ENCODE data around the gene C6orf89.

C6orf89 gene

GRCh38 chr6:36874443-36875249 is 11.1 kb upstream of the C6orf89 start, which contains the start of gene PPIL1:
PPIL1 (minus strand) TSS chr6:36874803; CDS start chr6:36874772, 31 bp downstream.
- no CpG with 5 or more reads among the region's 54 CpGs for WGBS (ENCODE audit: extremely low coverage, insufficient coverage, low lambda C conversion rate)

GRCh38 chr6:36875250-36875633 is 10.5 kb upstream of the C6orf89 start:
- Histone ChIP-seq H2BK15ac (replicated peaks; ENCODE audit: low read depth) (no peak overlapping the region), H4K5ac (ENCODE audit: low read length) (no peak overlapping the region), H3K18ac (ENCODE audit: low read length) (no peak overlapping the region), H3K27me3 (ENCODE audit: insufficient read depth, low read length, poor library complexity) (no peaks in the 10 kb centered on the region), H2BK120ac (ENCODE audit: low read depth, low read length) (no peak overlapping the region), H3K36me3 (ENCODE audit: control insufficient read depth, insufficient read depth, low read length) (no peaks in the 10 kb centered on the region), H3K4ac (ENCODE audit: low read depth, low read length) (no peak overlapping the region), H3K9ac (ENCODE audit: low read length) (peak overlapping the region; percentile 73), H4K8ac (ENCODE audit: low read depth, low read length) (no peak overlapping the region), H2AK5ac (ENCODE audit: low read length) (no peak overlapping the region), H3K23ac (ENCODE audit: low read length) (no peak overlapping the region), H3K56ac (ENCODE audit: low read length) (peak overlapping the region; percentile 88), H3K4me2 (ENCODE audit: low read length) (peak overlapping the region; percentile 38), H3K79me2 (ENCODE audit: control insufficient read depth, insufficient read depth, low read length) (peaks cover 5% of the 10 kb centered on the region), H2BK5ac (ENCODE audit: low read length) (no peak overlapping the region), H3K4me3 (ENCODE audit: low read length) (no peak overlapping the region), H3K27ac (ENCODE audit: low read depth, low read length) (no peak overlapping the region), H3K4me1 (ENCODE audit: control insufficient read depth, low read depth, low read length) (no peaks in the 10 kb centered on the region), H3K79me1 (ENCODE audit: low read length) (no peaks in the 10 kb centered on the region)
- WGBS (ENCODE audit: extremely low coverage, insufficient coverage, low lambda C conversion rate) = no CpG with 5 or more reads among the region's 6 CpGs
- no peak for DNase-seq

More at GRCh38 chr6:36874443-36875249, 11.1 kb upstream of the C6orf89 start, which contains the start of gene PPIL1:
- Histone ChIP-seq H3K79me2 (ENCODE audit: control insufficient read depth, insufficient read depth, low read length) (peaks cover 5% of the 10 kb centered on the region), H3K18ac (ENCODE audit: low read length) (peak within 1 kb of the TSS; percentile 98), H4K5ac (ENCODE audit: low read length) (no peak within 1 kb of the TSS), H2BK5ac (ENCODE audit: low read length) (peak within 1 kb of the TSS; percentile 55), H3K4me3 (ENCODE audit: low read length) (peak within 1 kb of the TSS; percentile 54), H3K4me1 (ENCODE audit: control insufficient read depth, low read depth, low read length) (no peaks in the 10 kb centered on the region), H2AK5ac (ENCODE audit: low read length) (no peak within 1 kb of the TSS), H2BK15ac (replicated peaks; ENCODE audit: low read depth) (no peak within 1 kb of the TSS), H3K36me3 (ENCODE audit: control insufficient read depth, insufficient read depth, low read length) (no peaks in the 10 kb centered on the region), H3K27ac (ENCODE audit: low read depth, low read length) (peak within 1 kb of the TSS; percentile 59), H3K4me2 (ENCODE audit: low read length) (peak within 1 kb of the TSS; percentile 38), H3K79me1 (ENCODE audit: low read length) (no peaks in the 10 kb centered on the region), H3K4ac (ENCODE audit: low read depth, low read length) (peak within 1 kb of the TSS; percentile 77), H2BK120ac (ENCODE audit: low read depth, low read length) (no peak within 1 kb of the TSS), H3K9ac (ENCODE audit: low read length) (peak within 1 kb of the TSS; percentile 73), H4K8ac (ENCODE audit: low read depth, low read length) (no peak within 1 kb of the TSS), H3K27me3 (ENCODE audit: insufficient read depth, low read length, poor library complexity) (no peaks in the 10 kb centered on the region), H3K56ac (ENCODE audit: low read length) (peak within 1 kb of the TSS; percentile 88), H3K23ac (ENCODE audit: low read length) (no peak within 1 kb of the TSS)
- peak; percentile 93 for DNase-seq

- H3K9ac ChIP-seq (ENCODE audit: low read length) = no peak overlapping the region
- H3K36me3 ChIP-seq (ENCODE audit: control insufficient read depth, insufficient read depth, low read length) = no peaks in the 10 kb centered on the region
- no peak overlapping the region for H3K4me3 ChIP-seq (ENCODE audit: low read length)
- H3K23ac ChIP-seq (ENCODE audit: low read length) = no peak overlapping the region
- H3K27ac ChIP-seq (ENCODE audit: low read depth, low read length) = no peak overlapping the region
- no peak for DNase-seq
- H2BK120ac ChIP-seq (ENCODE audit: low read depth, low read length) = no peak overlapping the region
- no peak overlapping the region for H2AK5ac ChIP-seq (ENCODE audit: low read length)
- no peak overlapping the region for H3K4ac ChIP-seq (ENCODE audit: low read depth, low read length)
- H3K79me1 ChIP-seq (ENCODE audit: low read length) = peaks cover 2% of the 10 kb centered on the region
- H4K8ac ChIP-seq (ENCODE audit: low read depth, low read length) = no peak overlapping the region
- no peak overlapping the region for H2BK5ac ChIP-seq (ENCODE audit: low read length)
- no peak overlapping the region for H4K5ac ChIP-seq (ENCODE audit: low read length)
- H3K79me2 ChIP-seq (ENCODE audit: control insufficient read depth, insufficient read depth, low read length) = no peaks in the 10 kb centered on the region
- H3K56ac ChIP-seq (ENCODE audit: low read length) = no peak overlapping the region
- no peaks in the 10 kb centered on the region for H3K4me1 ChIP-seq (ENCODE audit: control insufficient read depth, low read depth, low read length)
- no CpG with 5 or more reads among the region's 3 CpGs for WGBS (ENCODE audit: extremely low coverage, insufficient coverage, low lambda C conversion rate)
- H2BK15ac ChIP-seq (replicated peaks; ENCODE audit: low read depth) = no peak overlapping the region
- H3K27me3 ChIP-seq (ENCODE audit: insufficient read depth, low read length, poor library complexity) = no peaks in the 10 kb centered on the region
- no peak overlapping the region for H3K18ac ChIP-seq (ENCODE audit: low read length)
- no peak overlapping the region for H3K4me2 ChIP-seq (ENCODE audit: low read length)
These were observed 1.1 kb upstream of the C6orf89 start for GRCh38 chr6:36884610-36885009.

- Histone ChIP-seq H3K27ac (ENCODE audit: low read depth, low read length) (no peak overlapping the region), H3K4me1 (ENCODE audit: control insufficient read depth, low read depth, low read length) (no peaks in the 10 kb centered on the region), H3K27me3 (ENCODE audit: insufficient read depth, low read length, poor library complexity) (no peaks in the 10 kb centered on the region), H2BK5ac (ENCODE audit: low read length) (no peak overlapping the region), H3K79me1 (ENCODE audit: low read length) (peaks cover 2% of the 10 kb centered on the region), H4K8ac (ENCODE audit: low read depth, low read length) (no peak overlapping the region), H4K5ac (ENCODE audit: low read length) (no peak overlapping the region), H3K36me3 (ENCODE audit: control insufficient read depth, insufficient read depth, low read length) (no peaks in the 10 kb centered on the region), H3K4me2 (ENCODE audit: low read length) (no peak overlapping the region), H2AK5ac (ENCODE audit: low read length) (no peak overlapping the region), H2BK120ac (ENCODE audit: low read depth, low read length) (no peak overlapping the region), H3K18ac (ENCODE audit: low read length) (no peak overlapping the region), H3K23ac (ENCODE audit: low read length) (no peak overlapping the region), H3K9ac (ENCODE audit: low read length) (peak overlapping the region; percentile 40), H2BK15ac (replicated peaks; ENCODE audit: low read depth) (no peak overlapping the region), H3K79me2 (ENCODE audit: control insufficient read depth, insufficient read depth, low read length) (no peaks in the 10 kb centered on the region), H3K4me3 (ENCODE audit: low read length) (no peak overlapping the region), H3K4ac (ENCODE audit: low read depth, low read length) (no peak overlapping the region), H3K56ac (ENCODE audit: low read length) (peak overlapping the region; percentile 34)
- WGBS (ENCODE audit: extremely low coverage, insufficient coverage, low lambda C conversion rate) = no CpG with 5 or more reads among the region's 10 CpGs
- no peak for DNase-seq
These were observed 1.3 kb downstream of the C6orf89 start for GRCh38 chr6:36886950-36887618.

- Histone ChIP-seq H4K5ac (ENCODE audit: low read length) (no peak overlapping the region), H3K36me3 (ENCODE audit: control insufficient read depth, insufficient read depth, low read length) (no peaks in the 10 kb centered on the region)
- no peak for DNase-seq
These were observed 2.4 kb downstream of the C6orf89 start for GRCh38 chr6:36888115-36888643.

More at GRCh38 chr6:36888115-36888643, 2.4 kb downstream of the C6orf89 start:
- Histone ChIP-seq H3K4me3 (ENCODE audit: low read length) (no peak overlapping the region), H3K9ac (ENCODE audit: low read length) (no peak overlapping the region), H2BK15ac (replicated peaks; ENCODE audit: low read depth) (no peak overlapping the region), H3K4ac (ENCODE audit: low read depth, low read length) (no peak overlapping the region), H3K23ac (ENCODE audit: low read length) (no peak overlapping the region), H3K27me3 (ENCODE audit: insufficient read depth, low read length, poor library complexity) (peaks cover 2% of the 10 kb centered on the region), H3K79me1 (ENCODE audit: low read length) (peaks cover 2% of the 10 kb centered on the region), H2BK5ac (ENCODE audit: low read length) (no peak overlapping the region), H4K8ac (ENCODE audit: low read depth, low read length) (no peak overlapping the region), H2AK5ac (ENCODE audit: low read length) (no peak overlapping the region), H3K27ac (ENCODE audit: low read depth, low read length) (no peak overlapping the region), H3K56ac (ENCODE audit: low read length) (no peak overlapping the region), H2BK120ac (ENCODE audit: low read depth, low read length) (no peak overlapping the region), H3K4me2 (ENCODE audit: low read length) (no peak overlapping the region), H3K4me1 (ENCODE audit: control insufficient read depth, low read depth, low read length) (no peaks in the 10 kb centered on the region), H3K18ac (ENCODE audit: low read length) (no peak overlapping the region), H3K79me2 (ENCODE audit: control insufficient read depth, insufficient read depth, low read length) (no peaks in the 10 kb centered on the region)
- WGBS (ENCODE audit: extremely low coverage, insufficient coverage, low lambda C conversion rate) = no CpG with 5 or more reads among the region's 7 CpGs
